SK-N-SH treated with all-trans-retinoic acid at 6 μM for 48 hours (cell line): ENCODE measurements around the gene UNC119B.

ENCODE experiments used
- ATAC-seq: fragments of 200-7000 bp; cut with Tn5 transposase; 3 replicates; pipeline ENCODE4 v1.9.1; 2020; ENCODE audit warnings: mild to moderate bottlenecking, moderate library complexity
- ARNTL ChIP-seq: fragments of 450-650 bp; formaldehyde crosslinking; IDR thresholded peaks from 2 replicates; pipeline ENCODE4 v1.5.0; 2020; ENCODE audit warnings: low read depth, mild to moderate bottlenecking, moderate library complexity, borderline replicate concordance
- BACH2 ChIP-seq: fragments of 250-450 bp; sonication (Bioruptor Pico); IDR thresholded peaks from 2 replicates; pipeline ENCODE4 v1.9.0; 2021; ENCODE audit warnings: mild to moderate bottlenecking, borderline replicate concordance
- CREB5 ChIP-seq: fragments of 250-450 bp; sonication (Bioruptor Pico); IDR thresholded peaks from 2 replicates; pipeline ENCODE4 v1.5.1; 2020; ENCODE audit warnings: low read depth, mild to moderate bottlenecking, moderate library complexity
- CSDC2 ChIP-seq: fragments of 250-450 bp; sonication (Bioruptor Pico); IDR thresholded peaks from 2 replicates; pipeline ENCODE4 v1.5.0; 2020; ENCODE audit warnings: mild to moderate bottlenecking, moderate library complexity
- CSRNP3 ChIP-seq: fragments of 250-450 bp; sonication (Bioruptor Pico); IDR thresholded peaks from 2 replicates; pipeline ENCODE4 v1.5.1; 2021; ENCODE audit warnings: mild to moderate bottlenecking, moderate library complexity
- ESRRG ChIP-seq: fragments of 250-450 bp; sonication (Bioruptor Pico); IDR thresholded peaks from 2 replicates; pipeline ENCODE4 v1.6.1; 2021; ENCODE audit warnings: mild to moderate bottlenecking
- GLIS3 ChIP-seq: fragments of 250-450 bp; sonication (Bioruptor Pico); IDR thresholded peaks from 2 replicates; pipeline ENCODE4 v1.5.0; 2020; ENCODE audit warnings: mild to moderate bottlenecking, moderate library complexity
- ISL1 ChIP-seq: fragments of 250-450 bp; sonication (Bioruptor Pico); IDR thresholded peaks from 2 replicates; pipeline ENCODE4 v2.1.2; 2022; ENCODE audit warnings: mild to moderate bottlenecking, moderate library complexity
- OSR1 ChIP-seq: fragments of 250-450 bp; sonication (Bioruptor Pico); IDR thresholded peaks from 2 replicates; pipeline ENCODE4 v1.8.0; 2022; ENCODE audit warnings: moderate library complexity, mild to moderate bottlenecking, inconsistent platforms
- PATZ1 ChIP-seq: fragments of 250-450 bp; sonication (Bioruptor Pico); IDR thresholded peaks from 2 replicates; pipeline ENCODE4 v1.8.0; 2020; ENCODE audit warnings: mild to moderate bottlenecking, moderate library complexity, borderline replicate concordance
- POU6F1 ChIP-seq: fragments of 250-450 bp; sonication (Bioruptor Pico); IDR thresholded peaks from 2 replicates; pipeline ENCODE4 v1.8.0; 2021; ENCODE audit warnings: low read depth, mild to moderate bottlenecking, moderate library complexity, borderline replicate concordance
- PPARA ChIP-seq: fragments of 250-450 bp; sonication (Bioruptor Pico); IDR thresholded peaks from 2 replicates; pipeline ENCODE4 v1.5.0; 2020; ENCODE audit warnings: mild to moderate bottlenecking, borderline replicate concordance
- RARB ChIP-seq: fragments of 250-450 bp; sonication (Bioruptor Pico); IDR thresholded peaks from 2 replicates; pipeline ENCODE4 v1.8.0; 2021; ENCODE audit warnings: mild to moderate bottlenecking, moderate library complexity
- SNAI2 ChIP-seq: fragments of 250-450 bp; sonication (Bioruptor Pico); IDR thresholded peaks from 2 replicates; pipeline ENCODE4 v1.5.0; 2020; ENCODE audit warnings: mild to moderate bottlenecking, moderate library complexity
- TCF4 ChIP-seq: fragments of 250-450 bp; sonication (Bioruptor Pico); IDR thresholded peaks from 2 replicates; pipeline ENCODE4 v1.8.0; 2021; ENCODE audit warnings: mild to moderate bottlenecking, moderate library complexity, borderline replicate concordance
- TOX ChIP-seq: fragments of 250-450 bp; sonication (Bioruptor Pico); IDR thresholded peaks from 2 replicates; pipeline ENCODE4 v1.8.0; 2021; ENCODE audit warnings: mild to moderate bottlenecking, moderate library complexity, borderline replicate concordance
- TSHZ2 ChIP-seq: fragments of 250-450 bp; sonication (Bioruptor Pico); IDR thresholded peaks from 2 replicates; pipeline ENCODE4 v1.5.0; 2020; ENCODE audit warnings: mild to moderate bottlenecking, moderate library complexity
- ZFP3 ChIP-seq: fragments of 250-450 bp; sonication (Bioruptor Pico); IDR thresholded peaks from 2 replicates; pipeline ENCODE4 v1.5.0; 2020; ENCODE audit warnings: mild to moderate bottlenecking, moderate library complexity
- ZFP30 ChIP-seq: fragments of 450-650 bp; formaldehyde crosslinking; IDR thresholded peaks from 2 replicates; pipeline ENCODE4 v1.5.0; 2022; ENCODE audit warnings: mild to moderate bottlenecking, moderate library complexity
- ZNF565 ChIP-seq: fragments of 450-650 bp; formaldehyde crosslinking; conservative IDR thresholded peaks from 2 replicates; pipeline ENCODE4 v1.5.0; 2020; ENCODE audit warnings: low read depth, mild to moderate bottlenecking, moderate library complexity
- ZNF70 ChIP-seq: fragments of 450-650 bp; formaldehyde crosslinking; IDR thresholded peaks from 2 replicates; pipeline ENCODE4 v1.5.0; 2020; ENCODE audit warnings: mild to moderate bottlenecking, moderate library complexity
- ZNF8 ChIP-seq: fragments of 450-650 bp; formaldehyde crosslinking; IDR thresholded peaks from 2 replicates; pipeline ENCODE4 v1.5.0; 2020; ENCODE audit warnings: mild to moderate bottlenecking, moderate library complexity

UNC119B gene

GRCh38 chr12:120755269-120755668, 45.0 kb downstream of the UNC119B start:
- no peak for ATAC-seq
- TF ChIP-seq CREB5 (no peak), OSR1 (no peak), ARNTL (CRISPR knock-in tag) (no peak), TCF4 (CRISPR knock-in tag) (no peak), ZNF70 (CRISPR knock-in tag) (no peak), ZFP3 (no peak), PATZ1 (CRISPR knock-in tag) (no peak), ISL1 (CRISPR knock-in tag) (no peak), ZFP30 (CRISPR knock-in tag) (no peak), ZNF8 (no peak), ZNF565 (CRISPR knock-in tag) (no peak), TOX (CRISPR knock-in tag) (no peak), SNAI2 (CRISPR knock-in tag) (no peak), TSHZ2 (CRISPR knock-in tag) (no peak), CSDC2 (CRISPR knock-in tag) (no peak), POU6F1 (CRISPR knock-in tag) (no peak), CSRNP3 (CRISPR knock-in tag) (no peak), BACH2 (CRISPR knock-in tag) (no peak), PPARA (CRISPR knock-in tag) (no peak), RARB (no peak)

GRCh38 chr12:120757226-120757742, 47.0 kb downstream of the UNC119B start:
- TF ChIP-seq TOX (CRISPR knock-in tag) = no peak
- 0 out of 2 replicates have a peak, but pooled peaks have one; percentile 14 for TF ChIP-seq TCF4 (CRISPR knock-in tag)
- ATAC-seq = peak; percentile 19; the same call in 1 of the 3 replicates

- no peak for ATAC-seq
- TF ChIP-seq POU6F1 (CRISPR knock-in tag) (no peak), PATZ1 (CRISPR knock-in tag) (no peak), ESRRG (CRISPR knock-in tag) (no peak), CSDC2 (CRISPR knock-in tag) (no peak), ZNF70 (CRISPR knock-in tag) (no peak), TCF4 (CRISPR knock-in tag) (no peak), ZFP30 (CRISPR knock-in tag) (no peak), ZNF565 (CRISPR knock-in tag) (no peak), TOX (CRISPR knock-in tag) (no peak), ISL1 (CRISPR knock-in tag) (no peak), GLIS3 (CRISPR knock-in tag) (no peak), CSRNP3 (CRISPR knock-in tag) (no peak), PPARA (CRISPR knock-in tag) (no peak)
Measured at GRCh38 chr12:120757949-120758348, 47.7 kb downstream of the UNC119B start.
